IMR-90 (cell line): ENCODE data around the gene ZNF318.

ENCODE experiments used
- CEBPB ChIP-seq: IDR thresholded peaks from 2 replicates; pipeline ENCODE4 v1.6.1; 2012; ENCODE audit warnings: low read depth, low read length, improper control_type of control experiment
- CTCF ChIP-seq: conservative IDR thresholded peaks from 2 replicates; pipeline ENCODE4 v1.5.1; 2012; ENCODE audit warnings: mild to moderate bottlenecking, low read depth, low read length, improper control_type of control experiment

GRCh38 chr6:43389730-43390295 is 20.4 kb upstream of the ZNF318 start:
- TF ChIP-seq CTCF: no peak
- TF ChIP-seq CEBPB: no peak
